Activated CD8-positive, alpha-beta memory T cell treated with anti-CD3 and anti-CD28 coated beads for 1 hour (primary cell): ENCODE data around the gene PRRT1.

Source experiments
- DNase-seq, 2 donors: peaks; one replicate each; pipeline ENCODE4 v3.0.0-alpha.2; 2020; ENCODE audit warnings: low read depth in 1 of 2; ENCODE audit errors: extremely low read depth in 1 of 2

PRRT1 gene

DNA sequence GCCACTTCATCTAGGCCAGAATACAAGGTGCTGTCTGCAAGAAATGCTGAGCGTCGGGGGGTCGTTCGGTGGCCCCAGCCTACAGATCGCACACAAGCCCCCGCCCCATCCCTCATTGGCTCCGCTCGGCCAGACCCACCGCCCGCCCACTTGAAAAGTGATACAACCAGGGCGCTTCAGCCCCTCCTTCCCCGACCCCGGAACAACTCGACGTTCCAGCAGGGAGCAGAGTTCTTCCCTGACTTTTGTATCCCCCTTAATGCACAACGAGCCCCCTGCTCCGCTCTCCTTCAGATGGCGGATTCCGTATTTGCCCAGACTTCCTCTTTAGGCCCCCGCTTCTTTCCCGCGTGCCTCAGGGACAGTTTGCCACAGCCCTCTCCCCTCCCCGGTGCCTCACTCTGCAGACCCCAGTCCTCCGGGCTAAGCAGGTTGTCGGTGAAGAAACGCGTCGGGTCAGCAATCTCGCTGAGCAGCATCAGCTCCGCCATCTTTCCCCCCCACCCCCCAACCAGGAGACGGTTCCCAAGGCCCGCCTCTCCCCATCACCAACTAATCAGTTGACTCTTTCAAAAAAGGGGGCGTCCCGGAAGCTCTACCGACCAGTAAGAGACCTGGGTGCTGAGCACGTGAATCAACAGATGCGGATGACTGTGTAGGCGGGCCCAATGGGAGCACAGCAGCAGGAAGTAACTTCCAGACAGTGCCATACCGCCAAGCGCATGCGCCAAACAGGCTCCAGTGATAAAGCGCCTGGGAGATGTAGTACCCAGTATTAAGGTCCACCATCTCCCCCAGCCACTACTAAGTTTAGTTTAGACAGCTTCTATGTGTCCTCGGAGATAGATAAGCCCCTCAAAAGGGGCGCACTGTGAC is 23.8 kb downstream of the PRRT1 start, which contains the start of gene ATF6B:
ATF6B (minus strand) TSS at position 530 of the 876 bp plus-strand sequence; CDS start at position 491, 39 bp downstream.
- peak; percentile 88 to 94 for DNase-seq

DNA sequence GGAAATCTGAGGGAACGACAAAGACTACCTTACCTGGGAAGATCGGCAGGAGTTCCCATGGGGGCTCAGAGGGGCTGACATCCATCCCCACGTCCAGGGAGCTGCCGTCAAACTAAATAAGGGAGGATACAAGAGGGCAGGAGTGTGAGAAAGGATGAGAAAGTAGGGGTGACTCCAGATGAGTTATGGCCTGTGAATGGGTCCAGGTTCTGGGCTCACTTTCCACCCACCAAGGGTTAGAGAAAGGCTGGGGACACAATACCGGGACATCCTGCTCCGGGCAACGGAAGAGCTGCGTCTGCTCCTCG is 24.4 kb downstream of the PRRT1 start:
- DNase-seq, result no peak

DNA sequence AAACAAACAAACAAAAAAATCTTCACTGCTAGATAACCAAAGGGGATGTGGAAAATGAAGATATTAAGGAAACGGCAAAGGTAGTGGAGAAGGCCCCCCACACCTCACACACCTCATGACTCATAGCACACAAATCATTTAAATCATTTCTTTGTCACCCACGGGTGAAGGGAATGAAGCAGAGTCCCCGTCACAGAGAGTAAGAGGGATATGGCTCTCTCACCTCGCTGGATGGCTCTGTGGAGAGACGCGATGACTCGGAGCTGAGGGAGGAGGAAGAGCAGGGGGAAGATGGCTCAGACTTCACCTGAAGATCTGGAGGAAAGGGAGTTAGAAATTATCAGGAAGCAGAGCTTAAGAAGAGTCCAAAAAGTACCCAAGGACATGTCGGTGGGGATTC is 24.9 kb downstream of the PRRT1 start:
- DNase-seq, result no peak

DNA sequence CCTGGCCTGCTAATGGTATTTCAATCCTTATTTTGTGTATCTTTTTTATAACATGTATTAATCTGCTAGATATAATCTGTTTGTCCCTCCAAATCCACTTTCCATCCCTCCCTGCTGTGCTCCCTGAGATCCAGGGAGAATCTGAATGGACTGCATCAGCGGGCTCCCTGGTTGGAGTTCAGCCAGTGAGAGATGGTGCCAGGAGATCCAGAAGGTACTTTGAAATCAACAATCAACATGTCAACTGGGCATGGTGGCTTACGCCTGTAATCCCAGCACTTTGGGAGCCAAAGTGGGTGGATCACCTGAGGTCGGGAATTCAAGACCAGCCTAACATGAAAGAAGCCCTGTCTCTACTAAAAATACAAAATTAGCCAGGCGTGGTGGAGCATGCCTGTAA is 28.1 kb downstream of the PRRT1 start:
- no peak for DNase-seq

DNA sequence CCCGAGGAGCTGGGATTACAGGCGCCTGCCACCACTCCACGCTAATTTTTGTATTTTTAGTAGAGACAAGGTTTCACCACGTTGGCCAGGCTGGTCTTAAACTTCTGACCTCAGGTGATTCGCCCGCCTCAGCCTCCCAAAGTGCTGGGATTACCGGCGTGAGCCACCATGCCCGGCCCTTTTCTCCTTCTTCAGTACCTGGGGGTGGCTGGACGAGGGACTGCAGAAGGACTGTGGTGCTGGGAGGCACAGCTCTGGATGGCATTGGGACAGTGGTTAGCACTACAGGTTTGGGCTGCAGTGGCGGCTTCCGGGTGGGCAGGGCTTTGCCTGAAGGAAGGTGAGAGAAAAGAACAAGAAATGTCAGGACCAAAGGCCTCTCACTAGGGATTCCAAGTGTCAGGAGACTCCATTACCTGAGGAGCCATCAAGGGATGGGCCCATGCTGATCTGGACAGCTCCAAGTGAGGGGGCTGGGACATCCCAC is 31.1 kb downstream of the PRRT1 start:
- no peak for DNase-seq

DNA sequence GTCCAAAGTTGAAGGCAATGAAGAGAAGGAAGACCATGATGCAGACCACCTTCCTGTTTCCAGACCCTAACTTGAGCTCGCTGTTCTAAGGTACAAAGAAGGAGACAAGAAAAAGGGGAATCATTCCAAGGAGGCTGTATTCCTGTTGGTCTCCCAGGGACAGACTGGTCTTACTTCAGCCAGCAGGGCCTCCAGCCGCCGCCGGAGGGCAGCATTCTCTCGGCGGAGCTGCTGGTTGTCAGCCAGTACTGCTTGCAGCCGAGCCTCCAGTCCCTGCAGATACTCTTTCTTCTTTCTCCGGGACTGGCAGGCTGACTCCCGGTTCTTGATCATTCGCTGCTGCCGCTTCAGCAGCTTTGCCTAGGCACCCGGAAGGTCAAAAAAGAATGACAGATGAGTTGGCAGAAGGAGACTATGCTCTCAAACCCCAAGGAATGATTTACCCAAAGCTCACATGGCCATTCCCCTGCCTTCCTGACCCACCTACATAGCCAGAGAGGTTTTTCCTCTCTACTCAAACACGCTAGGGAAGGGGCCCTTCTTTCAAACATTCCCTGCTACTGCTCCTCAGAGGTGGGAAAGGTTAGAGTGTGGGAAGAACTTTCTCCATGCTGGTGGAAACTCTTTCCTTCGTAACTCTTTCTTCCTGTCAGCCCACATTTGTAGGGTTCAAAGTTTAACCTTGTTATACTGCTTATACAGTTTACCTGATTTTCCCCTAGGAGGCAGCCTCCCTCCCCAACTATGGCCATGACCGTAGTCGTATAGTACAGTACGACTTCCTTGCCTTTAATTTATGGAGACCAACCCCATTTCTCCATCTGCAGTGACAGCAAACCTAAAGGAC is 32.7 kb downstream of the PRRT1 start:
- DNase-seq, result peak; percentile 21 to 50

DNA sequence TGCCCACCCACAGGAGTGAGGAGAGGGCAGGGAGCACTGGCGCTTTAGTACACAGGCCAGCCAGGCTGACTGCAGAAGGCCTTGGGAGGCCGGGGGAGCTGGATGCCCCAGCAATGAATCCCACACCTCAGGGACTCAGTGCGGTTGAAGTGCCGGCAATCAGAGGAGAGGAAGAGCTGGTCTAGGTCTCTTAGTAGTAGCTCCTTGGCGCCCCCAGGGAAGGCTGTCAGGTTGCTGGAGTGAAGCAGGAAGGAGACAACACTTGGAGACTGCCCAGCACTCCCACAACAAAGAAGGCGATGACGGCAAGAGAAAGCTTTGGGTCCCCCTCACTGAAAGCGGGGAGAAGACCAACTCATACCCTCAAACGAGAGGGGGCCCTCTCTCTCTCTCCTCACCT is 34.3 kb downstream of the PRRT1 start:
- DNase-seq, result no peak

DNA sequence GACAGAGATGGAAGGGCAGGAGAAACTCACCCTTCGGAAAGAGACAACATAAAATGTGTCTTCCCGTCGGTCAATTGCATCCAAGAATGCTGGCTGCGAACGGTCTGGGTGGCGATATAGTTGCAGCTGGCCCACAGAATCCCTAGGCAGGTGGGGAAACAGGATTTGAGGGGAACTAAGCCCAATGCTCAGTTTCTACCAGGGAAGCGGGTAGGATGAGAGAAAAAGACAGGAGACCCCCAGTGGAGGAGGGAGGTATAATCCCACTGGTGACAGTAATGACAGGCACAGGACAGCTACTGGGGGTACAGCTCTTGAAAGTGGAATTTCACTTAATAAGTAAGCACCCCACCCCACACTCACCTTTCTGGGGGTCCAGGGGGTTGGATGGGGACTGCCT is 35.1 kb downstream of the PRRT1 start:
- no peak for DNase-seq

DNA sequence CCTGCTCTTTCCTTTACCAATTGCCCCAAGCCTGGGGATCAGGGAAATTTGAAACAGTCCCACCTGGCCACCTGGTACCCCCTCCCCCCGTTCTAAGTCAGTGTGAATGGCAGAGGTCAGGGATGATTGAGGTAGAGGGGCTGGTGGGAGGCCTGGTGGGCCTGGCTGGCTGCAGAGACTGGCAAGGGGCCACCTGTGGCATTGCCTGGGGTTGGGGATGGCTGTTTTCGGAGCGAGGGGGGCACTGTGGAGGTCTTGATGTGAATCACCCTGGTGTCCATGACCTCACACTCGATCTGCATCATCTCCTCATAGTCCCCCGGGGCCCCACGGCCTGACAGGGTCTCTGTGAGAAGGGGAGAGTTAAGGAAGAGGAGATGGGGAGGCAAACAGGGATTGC is 36.1 kb downstream of the PRRT1 start:
- DNase-seq, result no peak

DNA sequence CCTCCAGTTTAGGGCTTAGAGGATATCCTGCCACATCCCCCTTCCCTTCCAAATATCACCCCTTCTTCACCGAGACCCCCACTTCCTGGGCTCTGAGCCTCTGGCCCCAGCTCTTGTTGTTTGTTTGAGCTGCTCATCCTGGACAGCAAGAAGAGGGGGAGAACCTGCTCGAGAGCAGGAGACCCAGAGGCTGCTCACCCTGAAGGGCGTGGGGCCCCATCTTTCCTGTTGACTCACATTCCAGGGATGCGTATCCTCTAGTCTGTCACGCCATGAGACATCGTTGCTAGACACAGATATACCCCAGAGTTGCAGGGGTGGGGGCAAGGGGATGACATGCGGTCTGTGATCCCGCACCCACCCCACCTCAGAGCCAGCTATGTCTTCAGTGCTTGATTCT is 36.9 kb downstream of the PRRT1 start:
- DNase-seq, result no peak

DNA sequence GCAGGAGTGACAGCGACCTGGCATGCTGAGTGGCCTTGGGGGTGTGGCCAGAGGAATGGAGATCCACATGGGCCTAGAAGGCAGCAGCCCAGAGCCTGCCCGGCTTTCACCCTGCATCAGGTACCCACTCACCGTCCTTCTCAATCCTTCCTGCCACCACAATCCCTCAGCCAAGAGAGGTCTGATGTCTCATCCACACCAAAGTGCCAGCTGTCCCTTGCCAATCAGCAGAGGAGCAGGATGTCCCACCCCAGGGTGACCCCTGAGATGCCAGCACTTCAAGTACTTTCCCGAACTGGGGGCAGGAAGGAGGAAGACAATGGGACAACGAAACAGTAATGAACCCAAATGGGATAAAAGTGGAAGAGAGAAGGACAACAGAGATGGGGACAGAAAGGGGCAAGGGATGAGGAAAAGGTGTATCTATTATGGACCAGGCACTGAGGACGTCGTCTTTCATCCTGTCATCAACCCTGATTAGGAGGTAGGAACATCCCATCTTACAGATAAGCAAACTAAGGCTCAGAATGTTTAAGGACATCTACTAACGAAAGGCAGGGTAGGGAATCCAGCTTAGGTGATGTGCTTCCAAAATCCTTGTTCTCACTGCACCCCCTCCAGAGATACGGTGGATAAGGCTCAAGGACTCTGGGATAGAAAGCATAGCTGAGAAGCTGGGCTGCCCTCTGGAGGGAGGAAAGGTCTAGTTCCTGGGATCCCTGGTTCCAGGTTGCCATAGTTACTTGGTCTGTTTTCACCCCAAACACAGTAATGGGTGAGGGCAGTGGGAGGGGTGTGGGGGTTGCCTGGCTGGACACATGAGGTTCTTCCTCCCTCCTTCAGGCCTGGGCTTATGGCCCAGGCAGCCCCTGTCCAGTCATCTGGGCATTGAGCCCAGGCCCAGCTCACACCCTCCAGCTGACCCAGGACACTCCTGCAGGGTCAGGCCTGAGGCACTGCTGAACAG is 38.1 kb downstream of the PRRT1 start:
- no peak for DNase-seq

DNA sequence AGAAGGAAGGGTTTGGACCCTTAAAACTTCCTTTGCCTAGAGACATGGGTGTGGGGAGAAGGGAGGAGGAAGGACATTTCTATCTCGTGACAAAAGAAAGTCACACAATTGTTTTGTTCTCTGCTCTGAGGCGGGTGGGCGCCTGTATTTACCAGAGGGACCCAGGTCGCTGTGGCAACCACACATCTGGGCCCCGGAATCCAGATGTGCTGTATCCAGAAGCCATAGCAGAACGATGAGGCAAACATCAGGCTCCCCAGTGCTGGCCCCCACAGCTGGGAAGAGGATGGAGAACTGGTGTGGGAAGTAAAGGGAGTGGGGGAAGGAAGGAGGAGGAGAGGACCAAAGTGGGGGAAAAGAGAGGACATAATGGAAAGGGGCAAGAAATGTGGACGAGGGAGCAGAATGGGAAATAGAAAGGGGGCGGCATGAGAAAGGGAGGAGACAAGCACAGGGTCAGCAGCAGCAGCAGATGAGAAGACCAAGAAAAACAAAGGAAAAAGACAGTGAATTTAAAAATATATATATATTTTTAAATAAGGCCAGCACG is 39.2 kb downstream of the PRRT1 start:
- no peak for DNase-seq

DNA sequence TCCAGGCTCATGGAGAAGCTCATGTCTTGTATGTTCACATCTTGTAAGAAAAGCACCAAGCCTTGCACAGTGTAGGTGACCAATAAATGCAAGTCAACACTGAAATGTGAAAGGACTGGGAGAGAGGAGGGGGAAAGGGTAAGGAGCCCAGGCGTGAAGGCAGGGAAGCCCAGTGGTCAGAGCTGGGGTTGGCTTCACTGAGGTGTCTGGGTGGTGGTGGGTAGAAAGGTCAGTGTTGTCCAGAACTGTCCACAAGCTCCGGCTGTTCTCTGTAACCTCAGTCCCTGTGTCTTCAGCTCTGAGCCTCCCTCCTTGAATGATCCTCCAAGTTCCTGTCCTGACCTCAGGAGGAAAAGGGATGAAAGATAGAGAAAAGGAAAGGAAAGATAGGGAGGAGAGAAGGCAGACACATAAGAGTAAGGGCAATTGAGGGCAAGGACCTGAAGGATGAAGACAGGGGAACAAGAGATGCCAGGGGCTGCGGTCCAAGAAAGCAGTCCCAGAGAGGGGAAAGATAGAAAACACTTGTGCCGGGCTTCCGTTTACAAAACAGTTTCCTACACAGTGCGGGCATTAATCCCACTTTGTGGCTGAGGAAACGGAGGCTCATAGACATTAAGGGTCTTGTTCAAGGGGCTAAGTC is 40.2 kb downstream of the PRRT1 start:
- DNase-seq, result no peak

DNA sequence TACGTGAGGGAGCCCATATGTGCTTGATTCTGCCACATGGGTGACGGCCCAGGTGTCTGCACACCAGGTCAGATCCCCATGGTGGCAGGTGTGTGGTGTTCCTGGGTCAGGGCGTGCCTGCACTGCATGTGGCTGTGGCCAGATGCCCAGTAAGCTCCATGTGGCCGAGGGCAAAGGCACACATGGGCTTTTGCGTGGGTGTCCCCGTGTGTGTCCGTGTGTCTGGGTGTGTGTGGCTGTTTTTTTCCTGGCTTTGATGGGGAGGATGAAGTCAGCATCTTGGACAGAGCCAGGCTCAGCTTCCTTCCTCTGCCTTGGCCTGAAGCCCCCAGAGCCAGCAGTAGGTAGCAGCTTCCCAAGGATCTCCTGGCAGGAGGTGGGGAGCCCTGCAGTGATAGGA is 41.1 kb downstream of the PRRT1 start:
- no peak for DNase-seq

DNA sequence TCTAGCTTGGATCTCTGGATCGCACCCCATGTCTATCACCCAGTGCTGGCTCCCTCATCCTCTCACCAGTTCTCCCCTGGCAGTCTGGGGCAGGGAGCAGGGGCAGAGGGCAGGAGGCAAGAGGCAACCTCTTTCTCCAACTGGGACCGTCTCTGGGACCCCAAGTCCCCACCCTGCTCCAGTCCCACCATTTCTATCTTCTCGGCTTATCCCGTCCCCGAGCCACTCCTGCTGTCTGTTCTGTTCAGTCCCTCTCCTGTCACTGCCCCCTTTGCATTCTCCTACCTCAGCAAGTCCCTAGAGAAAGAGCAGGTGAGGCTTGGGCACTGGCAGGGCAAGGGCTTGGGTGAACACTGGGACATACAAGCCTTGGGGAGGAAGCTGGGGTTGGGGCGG is 42.0 kb downstream of the PRRT1 start:
- no peak for DNase-seq

DNA sequence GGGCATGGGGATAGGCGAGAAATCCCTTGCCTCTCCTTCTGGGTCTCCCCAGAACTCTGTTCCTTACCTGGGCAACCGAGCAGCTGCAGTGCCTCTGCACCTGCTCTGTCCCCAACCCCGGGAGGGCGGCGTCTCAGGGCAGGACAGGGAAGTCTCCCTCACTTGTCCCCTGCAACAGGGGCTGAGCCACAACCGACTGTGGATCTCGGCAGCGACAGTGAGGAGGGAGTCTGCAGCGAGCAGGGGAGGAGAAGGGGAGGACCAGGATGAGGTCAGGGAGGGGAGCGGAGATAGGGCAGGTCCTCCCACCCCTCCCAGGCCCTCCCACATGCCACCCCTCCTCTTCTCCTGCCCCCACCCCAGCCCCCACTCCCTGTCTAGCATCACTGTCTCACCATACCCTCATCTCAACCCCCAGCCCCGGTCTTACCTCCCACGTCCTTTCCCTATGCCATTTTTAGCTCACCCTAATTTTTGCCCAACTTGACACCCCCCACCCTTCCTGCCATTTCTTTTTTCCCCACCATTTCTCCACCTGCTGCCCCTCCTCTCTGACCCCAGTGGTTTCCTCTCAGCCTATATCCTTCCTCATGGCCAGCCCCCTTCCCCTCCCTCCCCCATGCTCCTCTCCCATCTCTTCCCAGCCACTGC is 42.5 kb downstream of the PRRT1 start, which contains the start of gene TNXB:
TNXB (minus strand) TSS at position 225 of the 651 bp plus-strand sequence. CDS start 11,140 bp downstream, outside the sequence.
- no peak for DNase-seq

DNA sequence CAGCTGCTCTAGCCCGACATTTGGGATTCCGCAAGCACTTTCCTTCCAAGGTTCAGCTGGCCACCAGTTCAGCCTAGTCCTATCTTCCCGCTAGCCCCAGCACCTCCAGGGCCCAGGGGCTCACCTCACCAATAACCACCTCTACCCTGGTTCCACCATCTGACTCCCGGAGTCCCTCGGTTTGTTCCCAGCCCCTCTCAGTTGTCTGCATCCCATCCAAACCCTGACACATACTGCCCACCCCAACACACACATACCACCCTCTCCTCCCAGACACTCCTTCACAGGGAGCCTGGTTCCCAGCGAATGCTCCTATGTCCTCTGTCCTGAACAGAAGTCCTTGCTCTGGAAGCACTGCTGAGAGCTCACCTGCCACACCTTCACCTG is 43.0 kb downstream of the PRRT1 start:
- no peak for DNase-seq

DNA sequence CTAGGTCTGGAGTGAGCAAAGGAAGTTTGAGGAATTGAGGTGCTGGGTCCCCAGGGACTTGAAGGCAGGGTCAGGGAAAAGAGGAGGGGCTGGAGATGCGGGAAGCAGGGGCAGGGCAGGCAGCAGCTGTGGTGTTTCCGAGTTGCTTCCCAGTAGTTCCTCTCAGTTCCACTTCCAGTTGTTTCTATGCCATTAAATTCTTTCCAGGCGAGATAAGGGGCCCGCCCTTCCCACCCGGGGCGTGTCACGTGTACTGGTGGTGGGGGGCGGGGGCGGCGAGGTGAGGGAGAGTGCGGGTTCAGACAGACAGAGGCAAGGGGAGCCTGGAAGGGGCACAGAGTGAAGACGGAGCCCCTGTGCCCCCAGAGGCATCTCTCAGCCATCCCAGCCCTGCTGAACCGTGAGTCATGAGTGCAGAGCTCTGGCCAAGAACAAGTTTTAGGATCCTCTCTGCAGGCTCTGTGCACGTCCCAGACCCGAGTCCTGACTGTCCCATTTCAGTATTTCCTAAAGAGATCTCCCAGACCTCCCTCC is 43.6 kb downstream of the PRRT1 start:
- DNase-seq, result no peak

DNA sequence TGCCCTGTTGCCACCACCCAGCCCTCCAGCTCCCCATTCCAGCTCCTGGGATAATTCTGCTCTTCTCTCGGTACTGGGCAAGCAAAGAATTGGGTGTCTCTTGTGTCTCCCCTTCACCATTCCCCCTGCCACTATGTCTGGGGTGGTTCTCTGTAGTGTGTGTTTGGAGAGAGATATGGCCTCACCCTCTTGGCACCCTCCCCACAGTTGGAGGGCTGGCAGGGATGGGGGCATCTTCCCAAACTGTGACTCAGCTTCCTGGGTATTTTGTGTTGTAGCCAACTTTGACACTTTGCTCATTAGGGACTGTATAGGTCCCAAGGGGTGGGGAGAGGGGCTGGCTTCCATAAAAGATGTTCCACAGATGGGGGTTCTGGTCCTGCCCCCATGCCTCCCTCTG is 44.3 kb downstream of the PRRT1 start:
- no peak for DNase-seq
